GM21528 (cell line): ENCODE measurements around the gene VCAN.

ENCODE experiments used
- ATAC-seq: cut with Tn5 transposase; IDR thresholded peaks from one replicate; pipeline ENCODE4 v1.9.1; 2021; ENCODE audit warnings: mild to moderate bottlenecking, moderate library complexity; ENCODE audit not compliant: unreplicated experiment, low FRiP score

Gene VCAN

GRCh38 chr5:83527722-83528438, 56.3 kb downstream of the VCAN start:
- ATAC-seq, result no peak

DNA sequence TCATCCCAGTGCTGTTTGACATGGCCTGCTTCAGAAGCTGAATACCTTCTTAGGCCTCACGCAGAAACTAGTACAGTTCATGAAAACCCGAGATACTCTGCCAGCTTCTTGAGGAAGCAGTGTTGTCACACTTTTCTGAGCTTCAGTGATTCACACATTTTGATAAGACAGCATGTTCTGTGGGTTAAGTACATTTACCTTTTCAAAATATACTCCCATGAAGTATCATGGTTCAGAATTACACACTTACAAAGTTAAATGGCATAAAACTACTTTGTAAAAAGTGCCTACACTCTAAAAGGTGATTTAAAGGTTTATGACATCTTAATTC, 56.9 kb downstream of the VCAN start:
- no peak for ATAC-seq

- no peak for ATAC-seq
Observed at GRCh38 chr5:83530193-83530592, 58.6 kb downstream of the VCAN start.

DNA sequence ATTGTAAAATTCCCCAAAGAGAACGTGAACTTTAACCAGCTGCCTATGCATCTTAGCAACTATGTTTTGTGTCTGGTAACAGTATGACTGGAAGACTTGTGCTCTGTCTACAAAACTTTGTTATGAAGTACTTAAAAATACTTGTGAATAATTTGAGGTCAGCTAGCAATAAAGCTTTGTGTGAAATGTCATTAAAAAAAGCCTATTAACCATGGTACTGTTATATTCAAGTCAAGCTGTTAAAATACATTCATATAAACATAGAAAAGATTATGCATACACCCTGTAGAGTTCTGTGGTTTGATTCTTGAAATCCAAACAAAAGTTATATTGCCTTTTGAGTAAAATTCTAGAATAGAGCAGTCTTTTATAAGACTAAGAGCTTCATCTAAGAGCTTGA, 60.1 kb downstream of the VCAN start:
- ATAC-seq, result no peak

GRCh38 chr5:83538786-83539462, 67.4 kb downstream of the VCAN start:
- ATAC-seq, result peak; percentile 83

- ATAC-seq, result no peak
Observed at GRCh38 chr5:83539463-83539790, 67.9 kb downstream of the VCAN start.

- no peak for ATAC-seq
Observed at GRCh38 chr5:83540105-83540504, 68.6 kb downstream of the VCAN start.

GRCh38 chr5:83540783-83541182, 69.2 kb downstream of the VCAN start:
- no peak for ATAC-seq

- no peak for ATAC-seq
Observed at GRCh38 chr5:83542839-83543238, 71.3 kb downstream of the VCAN start.

GRCh38 chr5:83543898-83544297, 72.4 kb downstream of the VCAN start:
- ATAC-seq, result no peak

- ATAC-seq, result no peak
Observed at GRCh38 chr5:83547161-83547560, 75.6 kb downstream of the VCAN start.

- ATAC-seq, result no peak
Observed at GRCh38 chr5:83547889-83548288, 76.3 kb downstream of the VCAN start.

DNA sequence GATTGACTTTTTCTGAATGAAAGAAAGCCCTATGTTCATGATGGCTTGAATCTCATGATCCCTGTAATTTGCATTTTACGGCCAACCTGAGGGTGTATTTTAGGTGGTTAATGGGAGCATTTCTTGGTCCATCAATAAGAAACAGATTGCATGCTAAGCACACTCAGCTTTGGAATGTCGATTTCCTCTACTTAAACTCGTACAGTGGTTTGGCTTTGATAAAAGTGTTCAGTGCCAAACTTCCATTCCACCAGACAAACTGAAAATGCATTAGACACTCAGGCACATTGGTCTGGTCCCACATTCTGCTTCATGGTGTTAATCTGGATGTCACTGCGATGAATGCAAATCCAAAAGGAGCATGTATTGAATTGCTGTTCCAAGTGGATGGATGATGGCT, 77.0 kb downstream of the VCAN start:
- no peak for ATAC-seq

DNA sequence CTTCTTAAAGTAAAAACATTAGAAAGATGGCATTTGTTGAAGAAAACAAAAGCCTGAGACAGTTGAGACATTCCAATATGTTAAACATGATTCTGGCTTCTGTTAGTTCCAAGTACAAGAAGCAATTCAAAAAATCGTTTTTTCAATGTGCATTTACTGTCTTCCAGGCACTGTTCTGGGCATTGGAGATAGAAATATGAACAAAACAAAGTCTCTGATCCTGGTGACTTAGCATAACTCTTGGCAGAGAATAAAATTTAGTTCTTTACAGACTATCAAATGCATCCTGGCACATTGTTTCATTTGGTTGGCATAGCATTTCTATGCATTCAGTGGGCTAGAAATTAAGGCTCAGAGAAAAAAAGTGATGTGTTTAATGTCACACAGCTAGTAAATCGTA, 77.5 kb downstream of the VCAN start:
- ATAC-seq, result no peak

- no peak for ATAC-seq
Observed at GRCh38 chr5:83549674-83550073, 78.1 kb downstream of the VCAN start.

DNA sequence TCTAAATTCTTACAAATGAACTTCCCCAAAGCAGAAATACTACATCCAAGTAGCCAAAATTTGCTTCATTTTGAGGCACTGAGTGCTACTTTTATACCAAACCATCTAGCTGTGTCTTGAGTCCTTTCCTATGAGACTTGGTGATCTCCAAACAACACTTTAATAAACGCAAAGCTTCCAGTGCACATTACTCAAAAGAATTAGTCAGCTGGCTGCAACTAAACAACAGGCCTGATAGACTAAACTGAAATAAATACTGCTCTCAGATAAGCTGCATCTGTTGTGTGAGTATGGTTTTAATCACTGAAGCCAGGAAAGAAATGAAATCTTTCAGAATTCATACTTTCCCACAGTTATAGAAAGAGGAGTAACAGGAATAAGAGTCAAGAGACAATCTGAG, 80.3 kb downstream of the VCAN start:
- no peak for ATAC-seq

DNA sequence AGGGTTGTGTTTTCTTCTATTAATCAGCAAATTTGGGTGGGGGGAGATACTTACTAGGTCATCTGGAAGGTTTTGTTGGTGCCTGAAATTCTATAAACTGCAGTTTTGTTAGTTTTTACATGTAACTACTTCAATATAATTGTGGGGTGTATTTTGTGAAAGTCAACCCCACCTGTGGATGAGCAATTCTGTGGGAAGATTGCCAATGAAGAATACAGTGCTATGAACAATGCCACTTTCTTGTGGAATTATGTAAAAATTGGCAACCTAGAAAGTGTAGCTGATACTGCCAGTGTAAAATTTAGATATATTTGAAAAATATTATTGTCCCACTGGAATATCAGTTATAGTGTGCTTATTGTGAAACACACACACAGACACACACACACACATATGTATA, 80.7 kb downstream of the VCAN start:
- ATAC-seq, result no peak

DNA sequence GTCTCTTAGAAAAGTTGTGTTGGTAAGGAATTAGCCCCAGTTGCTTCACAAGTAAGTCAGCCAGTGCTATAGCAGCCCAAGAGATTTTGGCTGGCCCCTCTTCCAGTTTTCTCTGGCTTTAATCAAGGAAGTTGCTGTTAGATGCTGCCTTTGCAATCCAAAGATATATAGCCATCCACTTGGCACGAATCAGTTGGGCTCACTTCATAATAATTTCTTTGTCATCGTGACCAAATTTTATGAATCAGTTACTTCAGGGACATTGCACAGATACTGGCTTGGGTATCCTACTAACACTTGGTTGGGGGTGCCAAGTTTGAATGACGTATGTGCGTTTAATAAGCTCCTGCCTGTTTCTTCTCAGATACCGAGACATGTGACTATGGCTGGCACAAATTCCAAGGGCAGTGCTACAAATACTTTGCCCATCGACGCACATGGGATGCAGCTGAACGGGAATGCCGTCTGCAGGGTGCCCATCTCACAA, 81.5 kb downstream of the VCAN start:
- no peak for ATAC-seq

GRCh38 chr5:83554133-83554532, 82.6 kb downstream of the VCAN start:
- no peak for ATAC-seq

- ATAC-seq, result no peak
Observed at GRCh38 chr5:83554686-83555085, 83.1 kb downstream of the VCAN start.

DNA sequence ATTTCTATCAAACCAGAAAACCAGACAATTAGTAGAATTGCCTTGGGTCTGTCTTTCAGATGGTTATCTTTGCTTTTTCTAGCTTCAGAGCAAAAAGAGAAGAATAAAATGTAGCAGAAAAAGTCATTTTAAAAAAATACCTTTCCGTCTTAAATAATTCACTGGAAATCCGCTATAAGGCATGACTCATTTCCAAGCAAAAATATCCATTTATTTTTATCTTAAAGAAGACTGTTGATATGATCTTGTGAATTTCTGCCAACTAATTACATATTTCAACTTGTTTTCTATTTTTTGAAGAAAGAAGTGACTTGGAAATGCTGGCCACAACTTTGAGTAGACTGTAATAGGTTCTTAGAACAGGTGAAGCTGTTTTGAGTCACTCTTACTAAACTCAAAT, 83.7 kb downstream of the VCAN start:
- ATAC-seq, result no peak

DNA sequence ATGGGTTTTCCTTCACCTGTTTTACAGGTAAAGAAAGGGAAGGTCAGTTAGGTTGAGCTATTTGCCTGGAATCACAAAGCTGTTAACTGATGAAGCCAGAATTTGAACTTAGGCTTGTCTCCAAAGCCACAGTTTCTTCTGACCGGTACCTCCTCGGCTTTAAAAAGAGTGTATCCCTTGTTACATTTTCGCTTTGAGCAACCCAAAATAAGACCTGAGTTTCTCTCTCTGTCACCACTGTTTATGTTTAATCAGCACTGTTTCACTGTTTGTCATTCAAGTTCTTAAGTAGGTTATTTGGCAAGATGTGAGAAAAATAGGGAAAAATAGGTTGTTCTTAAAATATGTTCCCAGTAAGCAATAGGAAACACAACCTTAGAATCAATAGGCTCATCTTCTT, 84.6 kb downstream of the VCAN start:
- no peak for ATAC-seq
